GM21619 (cell line): ENCODE results near the gene KLHDC8B.
A peak's percentile ranks its signal among the peaks of the same experiment; 100 is the strongest.

Source experiments
- ATAC-seq: cut with Tn5 transposase; IDR thresholded peaks from one replicate; pipeline ENCODE4 v1.9.1; 2021; ENCODE audit not compliant: unreplicated experiment

KLHDC8B gene

DNA sequence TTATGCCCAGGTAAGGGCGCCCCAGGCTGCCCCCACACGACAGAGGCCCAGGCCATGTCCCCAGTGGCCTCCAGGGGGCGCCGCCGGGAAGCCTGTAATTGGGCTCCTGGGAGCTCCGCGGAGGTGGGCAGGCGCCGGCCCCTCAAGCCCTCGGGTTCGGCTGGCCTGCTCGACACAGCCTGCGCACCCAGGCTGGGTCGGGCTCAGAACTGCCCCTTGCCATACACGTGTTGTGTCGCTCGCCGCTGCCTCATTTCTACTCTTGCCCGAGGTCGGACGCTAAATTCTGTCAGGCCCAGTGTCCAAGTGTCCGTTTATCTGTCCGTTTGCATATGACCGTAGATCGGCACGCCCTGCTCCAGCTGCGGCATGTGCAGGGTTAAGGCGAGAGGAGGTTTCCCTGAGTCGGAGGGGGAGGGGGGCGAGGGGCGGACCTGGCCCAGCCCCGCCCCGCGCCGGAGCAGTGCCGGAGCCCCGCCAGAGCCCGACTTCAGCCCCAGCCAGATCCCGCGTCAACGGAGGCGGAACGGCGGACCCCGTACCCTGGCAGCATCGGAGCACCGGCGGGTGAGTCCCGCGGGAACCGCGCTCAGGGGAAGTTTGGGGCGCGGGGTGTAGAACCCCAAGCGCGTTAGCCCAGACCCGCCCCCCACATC, at the start of gene KLHDC8B:
TSS of gene KLHDC8B (plus strand) at position 480 of the 656 bp plus-strand sequence. CDS start 1,172 bp downstream, outside the sequence.
- peak; percentile 61 for ATAC-seq

DNA sequence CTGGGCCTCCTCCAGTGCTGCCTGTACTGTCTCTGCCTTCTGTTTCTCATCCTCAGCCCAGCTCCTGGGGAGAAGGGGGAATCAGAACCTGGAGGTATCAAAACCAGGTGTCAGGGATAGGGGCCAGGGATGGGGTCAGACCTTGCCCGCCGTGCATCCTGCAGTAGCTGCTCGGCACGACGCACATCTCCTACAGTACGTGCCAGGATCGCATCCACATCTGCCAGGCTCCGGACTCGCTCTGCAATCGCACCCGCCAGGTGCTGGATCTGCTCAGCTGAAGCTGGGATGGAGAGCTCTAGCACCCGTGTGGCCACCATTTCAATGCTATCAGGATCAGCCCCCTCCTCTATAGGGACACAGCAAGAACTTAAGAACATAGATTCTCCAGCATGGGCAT, 49.4 kb upstream of the KLHDC8B start:
- ATAC-seq = no peak

DNA sequence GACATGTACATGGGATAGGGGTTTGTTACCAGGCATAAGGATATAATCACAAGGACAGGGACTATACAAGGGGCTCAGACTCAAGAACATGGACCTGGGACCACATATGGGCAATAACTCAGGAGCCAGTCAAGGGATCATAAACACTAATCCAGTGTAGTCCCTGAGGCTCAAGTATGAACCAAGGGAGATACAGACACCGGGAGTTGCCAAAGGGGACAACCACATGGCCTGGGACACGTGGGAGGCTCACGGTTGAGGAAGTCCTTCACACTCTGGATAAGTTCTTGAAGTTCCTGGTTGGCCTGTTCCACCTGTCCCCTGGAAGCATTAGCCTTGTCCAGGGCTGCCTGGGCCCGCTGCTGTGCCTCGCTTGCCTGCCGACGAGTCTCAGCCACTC, 48.9 kb upstream of the KLHDC8B start:
- ATAC-seq = no peak

DNA sequence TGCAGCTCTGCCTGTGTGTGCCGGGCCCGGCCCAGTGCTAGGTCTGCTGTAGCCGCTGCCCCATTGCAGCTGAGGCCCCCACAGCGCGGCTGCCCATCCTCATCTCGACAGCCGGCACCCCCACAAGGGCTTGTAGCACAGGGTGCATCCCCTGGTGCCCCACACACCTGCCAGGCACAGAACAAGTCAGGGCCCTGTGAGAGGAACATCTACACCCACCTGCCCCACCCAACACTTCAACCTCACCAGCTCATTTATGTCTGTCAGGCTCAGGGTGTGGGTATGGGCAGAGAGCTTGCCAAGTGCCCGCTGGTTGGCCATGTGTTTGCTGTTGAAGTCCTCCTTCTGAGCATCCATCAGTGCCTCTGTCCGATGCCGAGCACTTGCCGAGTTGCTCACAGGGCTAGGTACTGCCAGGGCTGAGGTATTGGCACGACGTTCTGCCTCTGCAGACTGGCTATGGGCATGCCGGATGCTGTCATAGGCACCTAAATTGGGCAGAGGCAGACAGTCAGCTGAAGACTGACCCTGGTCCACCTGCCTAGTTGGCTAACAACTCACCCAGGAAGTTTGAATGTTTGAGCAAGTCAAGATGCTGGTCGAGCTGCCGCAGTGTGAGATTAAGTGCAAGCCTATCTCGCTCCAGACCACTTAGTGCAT, 48.4 kb upstream of the KLHDC8B start:
- ATAC-seq = no peak

DNA sequence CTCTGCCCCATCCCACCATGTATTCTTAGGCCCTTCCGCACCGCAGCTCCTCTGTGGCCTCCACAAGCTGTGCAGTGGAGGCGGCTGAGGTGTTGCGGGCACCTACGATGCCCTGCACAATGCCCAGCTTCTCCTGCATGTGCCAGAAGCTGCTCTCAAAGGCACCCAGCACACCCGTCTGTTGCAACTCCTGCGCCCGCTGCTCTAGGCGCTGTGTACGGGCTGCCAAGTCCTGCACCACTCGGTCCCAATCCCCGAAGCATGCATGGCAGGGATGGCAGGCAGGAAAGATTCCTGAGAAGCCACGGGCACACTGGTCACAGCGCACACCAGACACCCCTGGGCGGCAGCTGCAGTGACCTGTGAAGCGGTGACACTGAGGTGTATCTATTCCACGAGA, 47.7 kb upstream of the KLHDC8B start:
- ATAC-seq = no peak

DNA sequence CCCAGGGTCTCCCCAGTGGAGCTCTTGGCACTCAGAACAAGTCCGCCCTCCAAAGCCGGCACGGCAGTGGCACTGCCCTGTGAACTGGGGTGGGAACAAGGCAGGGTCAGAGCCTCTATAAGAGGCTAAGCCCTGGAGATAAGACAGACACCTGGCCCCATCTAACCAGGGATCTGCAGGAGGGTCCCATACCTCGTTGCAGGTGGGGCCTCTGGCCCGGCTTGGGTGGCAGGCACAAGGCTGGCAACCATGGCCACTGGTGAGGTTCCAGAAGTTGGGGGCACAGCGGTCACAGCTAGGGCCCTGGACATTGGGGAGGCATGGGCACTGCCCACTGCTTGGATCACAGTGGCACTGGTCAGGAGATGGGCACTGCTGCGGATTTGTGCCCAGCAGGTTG, 47.2 kb upstream of the KLHDC8B start:
- ATAC-seq = no peak

DNA sequence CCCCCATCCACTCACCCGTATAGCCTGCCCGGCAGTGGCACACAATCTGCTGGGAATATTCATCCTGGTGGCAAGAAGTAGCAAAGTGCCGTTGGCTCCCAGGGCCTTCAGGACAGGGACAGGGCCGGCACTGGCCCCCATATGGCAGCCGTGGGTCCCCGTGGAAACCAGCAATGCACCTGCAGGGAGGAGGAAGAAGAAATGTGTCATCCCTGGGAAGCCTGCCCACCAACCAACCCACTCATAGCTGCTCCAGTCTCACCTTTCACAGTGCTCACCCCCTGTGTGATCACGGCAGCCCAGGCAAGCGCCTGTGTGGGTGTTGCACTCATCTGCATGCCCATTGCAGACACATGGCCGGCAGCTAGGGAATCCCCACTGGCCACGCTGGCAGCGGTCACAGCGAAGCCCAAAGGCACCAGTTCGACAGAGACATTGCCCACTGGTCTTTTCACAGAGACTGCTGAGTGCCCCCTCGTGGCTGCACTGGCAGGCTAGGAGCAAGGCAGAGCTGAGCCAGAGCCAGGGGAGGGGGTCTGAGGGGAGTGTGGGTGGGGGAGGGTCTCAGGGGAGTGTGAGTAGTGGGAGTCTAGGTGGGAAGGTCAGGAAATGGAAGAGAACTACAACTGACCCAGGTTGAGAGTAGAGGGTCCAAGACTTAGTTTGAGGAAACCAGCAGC, 46.3 kb upstream of the KLHDC8B start:
- no peak for ATAC-seq

DNA sequence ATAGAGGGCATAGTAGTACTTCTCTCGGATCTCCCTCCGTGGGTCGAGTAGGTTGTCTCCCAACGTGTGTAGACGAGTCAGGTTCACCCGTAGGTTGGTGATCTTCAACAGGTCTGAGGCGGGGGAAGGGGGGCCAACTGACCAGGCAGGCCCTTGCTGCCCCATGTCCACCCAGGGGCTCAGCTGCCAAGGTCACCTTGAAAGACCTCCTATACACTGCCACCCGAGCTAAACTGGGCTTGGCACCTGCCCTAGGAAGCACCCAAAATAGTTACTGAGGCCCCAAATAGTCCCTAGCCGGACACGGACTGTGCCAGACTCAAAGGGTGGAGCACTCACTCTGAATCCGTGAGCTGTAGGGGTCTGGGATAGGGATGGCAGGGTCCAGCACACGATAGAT, 40.4 kb upstream of the KLHDC8B start:
- ATAC-seq = no peak

DNA sequence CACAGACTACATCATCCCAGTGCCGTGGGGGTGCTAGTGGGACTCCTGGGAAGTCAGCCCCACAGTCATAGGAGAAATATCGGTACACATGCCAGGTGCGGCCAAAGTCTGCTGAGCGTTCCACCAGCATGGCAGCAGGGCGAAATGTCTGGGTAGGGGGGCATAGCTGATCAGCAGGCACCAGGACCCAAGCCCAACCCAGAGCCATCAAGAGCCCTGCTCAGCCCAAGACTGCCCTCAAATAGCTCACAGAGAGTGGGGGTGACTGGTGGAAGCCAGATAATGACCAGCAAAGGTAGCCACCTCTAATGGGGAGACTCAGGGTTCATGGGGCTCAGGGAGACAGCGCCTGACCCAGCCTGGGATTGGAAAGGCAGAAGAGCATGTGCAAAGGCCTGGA, 39.8 kb upstream of the KLHDC8B start:
- no peak for ATAC-seq

DNA sequence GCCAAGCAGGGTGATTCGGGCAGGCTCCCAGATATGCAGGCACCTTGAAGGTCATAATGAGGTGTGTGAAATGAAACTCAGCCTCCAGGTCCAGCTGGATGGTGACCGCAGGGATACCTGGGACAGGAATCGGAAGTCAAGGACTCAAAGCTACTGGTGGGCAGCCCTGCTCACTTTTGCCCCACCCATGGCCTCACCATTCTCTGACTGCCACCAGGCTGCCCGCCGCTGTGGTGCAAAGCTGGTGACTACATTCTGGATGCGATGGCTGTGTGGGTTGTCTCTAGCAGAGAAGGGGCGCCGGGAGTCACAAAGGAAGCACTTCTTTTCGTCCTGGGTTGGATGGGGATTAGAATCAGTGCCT, 39.3 kb upstream of the KLHDC8B start:
- ATAC-seq = no peak

DNA sequence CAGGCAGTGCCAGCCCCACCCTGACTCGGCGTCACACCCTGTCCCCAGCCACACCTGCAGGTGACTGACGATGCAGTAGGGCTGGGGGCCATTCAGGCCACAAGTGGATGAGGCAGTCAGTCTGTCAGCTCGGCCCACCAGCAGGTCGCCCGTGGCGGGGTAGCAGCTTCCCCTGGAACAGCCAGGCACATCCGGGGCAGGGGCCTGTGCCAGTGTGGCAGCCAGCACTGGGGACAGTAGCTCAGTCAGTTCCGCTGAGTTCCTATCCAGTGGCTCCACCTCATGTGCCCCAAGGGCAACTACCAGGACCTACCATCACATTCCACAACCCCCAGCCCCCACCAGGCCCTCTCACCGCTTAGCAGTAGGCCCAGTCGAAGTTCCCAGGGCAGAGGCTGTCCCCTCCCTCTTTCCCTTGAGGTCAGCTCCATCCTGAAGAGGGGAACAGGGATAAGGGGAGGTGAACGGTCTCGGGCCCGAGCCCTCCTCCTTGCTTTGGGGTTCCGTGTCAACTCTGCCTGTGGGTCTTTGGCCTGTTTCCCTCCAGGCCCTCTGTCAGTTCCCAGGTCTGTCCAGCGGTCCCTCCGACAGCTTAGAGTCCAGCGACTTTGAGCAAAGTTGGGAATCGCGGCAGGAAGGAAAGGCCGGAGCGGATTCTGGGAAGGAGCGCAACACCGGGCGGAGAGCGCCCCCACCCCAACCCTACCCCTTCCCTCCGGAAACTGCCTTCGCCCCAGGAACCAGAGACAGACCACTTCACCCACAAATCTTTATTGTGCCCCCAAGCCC, 38.8 kb upstream of the KLHDC8B start, which contains the start of gene LAMB2:
TSS of gene LAMB2 (minus strand) at position 614 of the 789 bp plus-strand sequence. CDS start at position 431, 183 bp downstream.
- ATAC-seq = no peak

DNA sequence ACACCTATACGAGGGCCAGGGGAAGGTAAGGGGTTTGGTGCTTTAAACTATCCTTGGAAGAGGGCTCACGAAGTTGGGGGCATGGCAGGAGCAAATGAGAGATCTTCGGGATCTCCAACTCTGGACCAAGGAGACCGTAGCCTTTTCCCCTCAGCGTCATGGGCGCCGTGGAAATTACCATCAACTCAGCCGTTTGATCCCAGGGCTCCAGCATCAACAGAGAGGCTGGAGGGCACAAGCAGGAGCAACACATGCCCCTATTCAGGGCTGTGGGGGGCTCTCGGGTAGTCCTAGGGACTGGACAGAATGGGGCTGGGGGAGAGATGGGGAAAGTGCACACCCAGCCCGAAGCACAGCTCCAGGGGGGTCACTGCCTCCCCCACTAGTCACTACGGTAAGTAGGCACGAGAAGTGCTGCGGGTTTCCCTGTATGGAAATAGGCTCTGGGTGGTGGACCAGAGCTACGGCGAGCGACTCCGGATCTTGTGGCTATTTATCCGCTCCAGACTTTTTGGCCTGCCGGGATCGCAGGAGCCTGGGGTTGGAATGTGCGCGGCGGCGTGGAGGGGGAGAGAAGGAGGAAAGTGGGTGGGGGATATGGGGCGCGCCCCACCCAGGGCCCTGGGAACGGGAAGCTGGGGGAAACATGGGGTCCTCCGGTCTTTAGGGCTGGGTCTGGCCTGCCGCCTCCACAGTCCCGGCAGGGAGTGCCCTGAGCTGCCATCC, 38.0 kb upstream of the KLHDC8B start:
- ATAC-seq = no peak

DNA sequence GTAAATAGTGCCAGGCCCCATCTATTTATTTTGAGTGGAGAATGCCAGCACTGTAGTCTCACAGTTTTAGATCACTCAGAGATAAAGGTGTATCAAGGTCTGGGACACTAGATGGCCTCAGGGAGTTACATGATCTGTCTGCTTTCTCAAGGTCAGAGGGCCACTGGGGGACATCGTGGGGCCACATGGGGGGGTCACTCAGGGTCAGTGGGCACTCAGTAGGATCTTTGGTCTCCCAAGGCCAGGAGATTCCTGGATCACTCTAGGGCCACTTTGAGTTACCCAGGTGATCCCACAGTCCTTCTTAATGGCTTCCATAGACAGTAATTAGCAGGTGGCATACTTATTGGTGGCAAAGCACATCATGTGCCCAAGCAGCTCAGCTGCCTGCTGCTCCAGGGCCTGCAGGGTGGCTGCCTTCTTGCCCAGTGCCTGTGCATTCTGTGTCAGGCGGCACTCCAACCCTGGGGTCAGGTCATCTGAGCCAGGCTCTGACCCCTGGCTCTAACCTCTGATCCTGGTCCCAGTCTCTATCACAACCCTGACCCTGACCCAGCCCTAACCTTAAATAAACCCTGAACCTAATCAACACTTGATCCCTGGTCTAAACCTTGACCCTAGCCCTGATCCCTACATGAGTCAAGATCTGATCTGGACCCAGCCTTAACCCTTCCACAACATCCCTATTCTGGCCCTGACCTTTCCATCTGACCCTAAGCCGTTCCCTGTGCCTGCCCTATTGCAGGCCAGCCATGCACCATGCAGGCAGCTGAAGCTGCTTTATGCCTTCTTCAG, 36.7 kb upstream of the KLHDC8B start:
- no peak for ATAC-seq

DNA sequence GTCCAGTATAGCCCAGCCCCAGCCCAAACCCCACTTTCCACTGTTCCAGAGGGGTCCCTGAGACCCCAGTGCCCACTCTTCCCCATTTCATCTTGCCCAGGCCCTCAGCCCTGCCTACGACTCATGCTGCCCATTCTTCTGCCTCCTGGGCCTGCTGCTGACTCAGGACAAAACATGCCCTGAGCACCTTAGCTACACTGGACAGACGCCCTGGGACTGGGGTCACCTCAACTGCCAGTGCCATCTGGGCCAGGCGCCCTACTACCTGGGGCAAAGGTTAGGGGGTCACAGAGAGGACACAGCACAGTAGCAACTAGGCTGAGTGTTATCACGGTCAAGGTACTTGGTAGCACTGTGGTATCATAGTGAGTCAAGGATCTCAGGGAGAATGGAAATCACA, 35.9 kb upstream of the KLHDC8B start:
- no peak for ATAC-seq

DNA sequence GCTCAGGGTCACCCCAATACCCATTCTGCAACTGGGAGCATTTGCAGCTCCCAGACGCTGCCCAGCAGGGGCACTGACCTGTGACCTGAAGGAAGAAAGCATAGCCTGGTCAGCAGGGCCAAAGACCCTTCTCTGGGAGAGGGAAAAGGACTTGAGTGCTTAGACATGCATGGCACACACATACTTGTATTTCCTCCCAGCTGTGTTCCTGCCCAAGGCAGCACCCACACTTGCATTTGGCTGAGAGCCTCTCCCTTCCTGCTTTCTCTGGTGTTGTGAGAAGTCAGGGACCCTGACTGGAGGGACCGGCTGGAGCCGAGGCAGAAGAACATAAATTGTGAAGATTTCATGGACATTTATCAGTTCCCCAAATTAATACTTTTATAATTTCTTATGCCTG, 31.3 kb upstream of the KLHDC8B start:
- no peak for ATAC-seq

DNA sequence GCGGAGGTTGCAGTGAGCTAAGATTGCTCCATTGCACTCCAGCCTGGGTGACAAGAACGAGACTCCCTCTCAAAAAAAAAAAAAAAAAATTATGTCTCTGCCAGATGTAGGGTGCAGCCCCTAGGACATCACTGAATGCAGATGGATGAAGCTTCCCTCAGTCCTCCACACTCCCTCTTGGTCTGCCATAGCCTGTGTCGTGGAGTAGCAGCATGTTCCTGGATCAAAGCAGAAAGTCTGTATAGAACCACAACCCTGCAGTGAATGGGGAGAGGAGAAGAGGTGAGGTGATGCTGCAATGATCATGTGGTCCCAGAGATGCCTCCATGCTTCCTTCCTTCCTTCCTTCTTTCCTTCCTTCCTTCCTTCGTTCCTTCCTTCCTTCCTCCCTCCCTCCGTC, 23.2 kb upstream of the KLHDC8B start:
- ATAC-seq = no peak

DNA sequence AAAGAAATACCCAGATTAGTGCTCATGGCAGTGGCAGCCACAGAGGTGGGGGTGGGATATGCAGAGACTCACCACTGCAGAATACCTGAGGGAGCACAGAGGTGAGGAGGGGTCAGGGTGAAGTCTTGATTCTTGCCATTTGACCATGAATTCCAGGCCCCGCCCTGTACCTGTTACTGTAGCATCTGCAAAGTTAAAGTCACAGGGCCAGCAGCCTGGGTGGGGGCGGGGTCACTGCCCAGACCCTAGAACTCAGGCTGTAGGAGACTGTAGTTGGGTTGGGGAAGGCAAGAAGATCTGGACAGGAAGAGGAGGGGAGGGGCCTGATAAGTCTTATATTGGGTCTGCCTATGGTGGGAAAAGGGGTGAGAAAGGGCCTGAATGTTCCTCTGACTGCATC, 19.8 kb upstream of the KLHDC8B start:
- no peak for ATAC-seq

DNA sequence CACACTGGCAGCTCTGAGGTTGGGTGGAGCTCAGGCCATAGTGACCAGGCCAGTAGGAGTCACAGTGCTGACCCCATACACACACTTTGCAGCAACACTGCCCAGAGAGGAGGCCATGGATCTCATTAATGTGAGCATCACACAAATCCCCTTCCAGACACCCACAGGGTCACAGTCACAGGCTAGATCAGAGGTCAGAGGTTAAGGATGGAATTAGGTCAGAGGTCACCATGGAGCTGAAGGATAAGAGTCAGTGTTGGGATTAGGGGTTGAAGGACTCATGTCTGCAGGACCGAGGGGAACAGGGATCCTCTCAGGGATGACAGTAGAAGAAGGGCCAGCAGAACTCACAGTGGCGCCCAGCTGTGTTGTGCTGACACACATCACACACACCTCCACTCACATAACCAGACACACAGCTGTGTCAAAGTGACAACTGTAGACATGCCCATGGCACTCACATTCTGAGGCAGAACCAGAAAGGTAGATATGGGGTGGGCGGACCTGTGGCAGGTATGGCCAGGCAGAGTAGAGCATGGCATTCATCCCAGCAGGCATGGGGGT, 18.0 kb upstream of the KLHDC8B start:
- no peak for ATAC-seq

DNA sequence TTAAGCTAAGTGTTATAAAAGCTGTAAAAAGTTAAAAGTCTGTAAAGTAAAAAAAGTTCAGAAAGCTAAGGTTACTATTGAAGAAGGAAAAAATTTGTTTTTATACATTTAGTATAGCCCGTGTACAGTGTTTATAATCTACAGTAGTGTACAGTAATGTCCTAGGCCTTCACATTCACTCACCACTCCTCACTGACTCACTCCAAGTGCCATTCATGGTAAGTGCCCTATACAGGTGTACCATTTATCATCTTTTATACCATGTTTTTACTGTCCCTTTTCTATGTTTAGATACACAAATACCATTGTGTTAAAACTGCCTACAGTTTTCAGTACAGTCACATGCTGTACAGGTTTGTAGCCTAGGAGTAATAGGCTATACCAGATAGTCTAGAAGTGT, 14.1 kb upstream of the KLHDC8B start:
- ATAC-seq = no peak
